Measurements from ENCODE around the gene MGAT3. TPM values are rescaled to one million over a fixed set of nuclear protein-coding genes. Genes with fewer than 3 reads are reported as not detected.

MGAT3 gene
- total RNA-seq, 4 donors from 2014 or later: 1.2 to 7.1 (median 3.6) TPM

GRCh38 chr22:39416319-39416718 is 40.5 kb upstream of the MGAT3 start:
- Histone ChIP-seq H3K4me1 (peaks cover 0 to 25% (median 14%) of the 10 kb centered on the region in 4 donors), H3K36me3 (peaks cover 58 to 69% (median 64%) of the 10 kb centered on the region in 4 donors), H3K9me3 (no peaks in the 10 kb centered on the region), H3K27me3 (no peaks in the 10 kb centered on the region), H3K27ac (replicated peaks in 1 of 4) (no peak overlapping the region), H3K4me3 (no peak overlapping the region)
- intact Hi-C loops (cut with DNase I): no loop called here
- DNase-seq (ENCODE audit: extremely low spot score): no peak
- no peak for TF ChIP-seq POLR2AphosphoS5 (IDR thresholded peaks at IDR 0.05)
- TF ChIP-seq EP300 (IDR thresholded peaks at IDR 0.05): no peak
- no peak for TF ChIP-seq POLR2A (IDR thresholded peaks at IDR 0.05; ENCODE audit: low read depth)
- no peak for TF ChIP-seq CTCF (IDR thresholded peaks at IDR 0.05)
- WGBS: 84% methylated on average over 6 of the region's 7 CpGs

- no peak overlapping the region for H3K27ac ChIP-seq (replicated peaks in 1 of 4)
- TF ChIP-seq CTCF (IDR thresholded peaks at IDR 0.05): no peak
- no peak for TF ChIP-seq EP300 (IDR thresholded peaks at IDR 0.05)
- no peak for TF ChIP-seq POLR2AphosphoS5 (IDR thresholded peaks at IDR 0.05)
- no peak for TF ChIP-seq POLR2A (IDR thresholded peaks at IDR 0.05; ENCODE audit: low read depth)
- no peaks in the 10 kb centered on the region for H3K27me3 ChIP-seq
- intact Hi-C loops (cut with DNase I): no loop called here
- DNase-seq (ENCODE audit: extremely low spot score): no peak
- H3K4me3 ChIP-seq: no peak overlapping the region
- WGBS: 90% methylated on average over 12 of the region's 12 CpGs
- H3K9me3 ChIP-seq: no peaks in the 10 kb centered on the region
- peaks cover 67 to 82% (median 76%) of the 10 kb centered on the region in 4 donors for H3K36me3 ChIP-seq
- H3K4me1 ChIP-seq: peaks cover 0 to 17% (median 5%) of the 10 kb centered on the region in 4 donors
Measured at GRCh38 chr22:39417641-39418040, 39.2 kb upstream of the MGAT3 start.

GRCh38 chr22:39418696-39419095 is 38.1 kb upstream of the MGAT3 start:
- no peak for TF ChIP-seq POLR2AphosphoS5 (IDR thresholded peaks at IDR 0.05)
- Histone ChIP-seq H3K4me3 (no peak overlapping the region), H3K36me3 (peaks cover 72 to 92% (median 82%) of the 10 kb centered on the region in 4 donors), H3K9me3 (no peaks in the 10 kb centered on the region), H3K27ac (replicated peaks in 1 of 4) (no peak overlapping the region), H3K4me1 (peaks cover 0 to 15% (median 2%) of the 10 kb centered on the region in 4 donors), H3K27me3 (no peaks in the 10 kb centered on the region)
- no peak for DNase-seq (ENCODE audit: extremely low spot score)
- WGBS: 97% methylated on average over 11 of the region's 12 CpGs
- intact Hi-C loops (cut with DNase I): no loop called here

GRCh38 chr22:39419096-39419495 is 37.7 kb upstream of the MGAT3 start:
- DNase-seq (ENCODE audit: extremely low spot score): no peak
- TF ChIP-seq POLR2AphosphoS5 (IDR thresholded peaks at IDR 0.05) (no peak), EP300 (IDR thresholded peaks at IDR 0.05) (no peak), CTCF (IDR thresholded peaks at IDR 0.05) (no peak), POLR2A (IDR thresholded peaks at IDR 0.05; ENCODE audit: low read depth) (no peak)
- intact Hi-C loops (cut with DNase I): no loop called here

GRCh38 chr22:39419911-39420310 is 36.9 kb upstream of the MGAT3 start:
- no peak for DNase-seq (ENCODE audit: extremely low spot score)
- Histone ChIP-seq H3K4me1 (peaks cover 0 to 7% (median 0%) of the 10 kb centered on the region in 4 donors), H3K36me3 (peaks cover 72 to 98% (median 90%) of the 10 kb centered on the region in 4 donors), H3K9me3 (no peaks in the 10 kb centered on the region), H3K4me3 (no peak overlapping the region), H3K27me3 (no peaks in the 10 kb centered on the region), H3K27ac (replicated peaks in 1 of 4) (no peak overlapping the region)
- TF ChIP-seq POLR2AphosphoS5 (IDR thresholded peaks at IDR 0.05) (no peak), EP300 (IDR thresholded peaks at IDR 0.05) (no peak), CTCF (IDR thresholded peaks at IDR 0.05) (no peak), POLR2A (IDR thresholded peaks at IDR 0.05; ENCODE audit: low read depth) (no peak)
- WGBS: 83% methylated on average over 4 of the region's 5 CpGs
- intact Hi-C loops (cut with DNase I): no loop called here

More at GRCh38 chr22:39419096-39419495, 37.7 kb upstream of the MGAT3 start:
- peaks cover 72 to 96% (median 85%) of the 10 kb centered on the region in 4 donors for H3K36me3 ChIP-seq
- no peak overlapping the region for H3K27ac ChIP-seq (replicated peaks in 1 of 4)
- H3K9me3 ChIP-seq: no peaks in the 10 kb centered on the region
- no peaks in the 10 kb centered on the region for H3K27me3 ChIP-seq
- whole genome bisulfite sequencing: 100% methylated on average over 2 of the region's 6 CpGs
- no peak overlapping the region for H3K4me3 ChIP-seq
- peaks cover 0 to 14% (median under 1%) of the 10 kb centered on the region in 4 donors for H3K4me1 ChIP-seq
